HG03108 (cell line): ENCODE data around the gene TJAP1.
A peak's percentile ranks its signal among the peaks of the same experiment; 100 is the strongest.

ENCODE experiments used
- ATAC-seq: cut with Tn5 transposase; IDR thresholded peaks from one replicate; pipeline ENCODE4 v1.9.1; 2021; ENCODE audit warnings: moderate library complexity; ENCODE audit not compliant: unreplicated experiment

The TJAP1 gene

GRCh38 chr6:43477235-43478007, at the start of gene TJAP1:
Gene TJAP1 (plus strand): TSS chr6:43477570. CDS start chr6:43499002, 21,432 bp downstream.
- peak; percentile 97 for ATAC-seq

- ATAC-seq: no peak
Measured at GRCh38 chr6:43428112-43428570, 49.2 kb upstream of the TJAP1 start.

GRCh38 chr6:43428874-43429273, 48.5 kb upstream of the TJAP1 start:
- no peak for ATAC-seq

- no peak for ATAC-seq
Measured at GRCh38 chr6:43432009-43432945, 45.1 kb upstream of the TJAP1 start.

- ATAC-seq: no peak
Measured at GRCh38 chr6:43433148-43433547, 44.2 kb upstream of the TJAP1 start.

- no peak for ATAC-seq
Measured at GRCh38 chr6:43434001-43434840, 43.1 kb upstream of the TJAP1 start.

GRCh38 chr6:43434943-43435342, 42.4 kb upstream of the TJAP1 start:
- ATAC-seq: no peak

GRCh38 chr6:43435682-43436437, 41.5 kb upstream of the TJAP1 start:
- no peak for ATAC-seq

- ATAC-seq: no peak
Measured at GRCh38 chr6:43436577-43437282, 40.6 kb upstream of the TJAP1 start.

GRCh38 chr6:43437700-43438099, 39.7 kb upstream of the TJAP1 start:
- ATAC-seq: no peak

- ATAC-seq: no peak
Measured at GRCh38 chr6:43442935-43443334, 34.4 kb upstream of the TJAP1 start.

GRCh38 chr6:43444036-43444435, 33.3 kb upstream of the TJAP1 start:
- ATAC-seq: no peak

GRCh38 chr6:43444582-43444981, 32.8 kb upstream of the TJAP1 start:
- ATAC-seq: no peak

GRCh38 chr6:43445576-43445975, 31.8 kb upstream of the TJAP1 start:
- ATAC-seq: no peak

- ATAC-seq: no peak
Measured at GRCh38 chr6:43447604-43448003, 29.8 kb upstream of the TJAP1 start.

- ATAC-seq: no peak
Measured at GRCh38 chr6:43448916-43449315, 28.5 kb upstream of the TJAP1 start.

GRCh38 chr6:43450699-43451131, 26.7 kb upstream of the TJAP1 start:
- no peak for ATAC-seq

GRCh38 chr6:43451348-43451747, 26.0 kb upstream of the TJAP1 start:
- no peak for ATAC-seq

GRCh38 chr6:43451939-43452338, 25.4 kb upstream of the TJAP1 start:
- no peak for ATAC-seq
